Measurements from ENCODE around the gene INKA1. TPM values are rescaled to one million over a fixed set of nuclear protein-coding genes. Genes with fewer than 3 reads are reported as not detected.

Gene INKA1
- total RNA-seq, 1 donor from 2014 or later = not detected

- Histone ChIP-seq H3K27me3 (no peaks in the 10 kb centered on the region), H3K9me3 (no peaks in the 10 kb centered on the region), H3K4me3 (no peak overlapping the region), H3K36me3 (no peaks in the 10 kb centered on the region), H3K27ac (no peak overlapping the region), H3K4me1 (peaks cover 0 to 4% of the 10 kb centered on the region in 2 donors)
- intact Hi-C loops (cut with DNase I) = no loop called here
- no peak for DNase-seq (ENCODE audit: low spot score in 2 of 2)
- no peak for TF ChIP-seq CTCF (IDR thresholded peaks at IDR 0.05)
Observed at GRCh38 chr3:49842843-49843517, 39.9 kb downstream of the INKA1 start.

- H3K27ac ChIP-seq = no peak overlapping the region
- no peaks in the 10 kb centered on the region for H3K9me3 ChIP-seq
Observed at GRCh38 chr3:49844464-49845183, 41.6 kb downstream of the INKA1 start.

GRCh38 chr3:49845694-49846093, 42.6 kb downstream of the INKA1 start:
- DNase-seq (ENCODE audit: low spot score in 2 of 2) = no peak
- no peaks in the 10 kb centered on the region for H3K9me3 ChIP-seq
- no peaks in the 10 kb centered on the region for H3K36me3 ChIP-seq
- H3K27me3 ChIP-seq = no peaks in the 10 kb centered on the region
- intact Hi-C loops (cut with DNase I) = no loop called here
- H3K27ac ChIP-seq = no peak overlapping the region
- H3K4me1 ChIP-seq = no peaks in the 10 kb centered on the region
- no peak for TF ChIP-seq CTCF (IDR thresholded peaks at IDR 0.05)
- H3K4me3 ChIP-seq = no peak overlapping the region

More at GRCh38 chr3:49844464-49845183, 41.6 kb downstream of the INKA1 start:
- H3K27me3 ChIP-seq = no peaks in the 10 kb centered on the region
- intact Hi-C loops (cut with DNase I) = no loop called here
- no peak overlapping the region for H3K4me3 ChIP-seq
- no peak for DNase-seq (ENCODE audit: low spot score in 2 of 2)
- no peak for TF ChIP-seq CTCF (IDR thresholded peaks at IDR 0.05)
- H3K4me1 ChIP-seq = peaks cover 0 to under 1% of the 10 kb centered on the region in 2 donors
- no peaks in the 10 kb centered on the region for H3K36me3 ChIP-seq

Other genes starting within 250 kb of the INKA1 start
- gene BSN, start 248.8 kb upstream of the INKA1 start, total RNA-seq = 0.85 TPM
- 79.5 TPM for gene APEH, start 128.9 kb upstream of the INKA1 start, total RNA-seq
- gene MST1, start 113.8 kb upstream of the INKA1 start, total RNA-seq = 12.6 TPM
- 33.1 TPM for gene RNF123, start 113.7 kb upstream of the INKA1 start, total RNA-seq
- gene AMIGO3, start 83.6 kb upstream of the INKA1 start, total RNA-seq = 0.43 TPM
- 16.4 TPM for gene GMPPB, start 79.3 kb upstream of the INKA1 start, total RNA-seq
- gene IP6K1, start 16.7 kb upstream of the INKA1 start, total RNA-seq = 33.8 TPM
- not detected for gene CDHR4, start 3.4 kb upstream of the INKA1 start, total RNA-seq
- gene UBA7, start 10.7 kb downstream of the INKA1 start, total RNA-seq = 56.1 TPM
- not detected for gene TRAIP, start 53.3 kb downstream of the INKA1 start, total RNA-seq
- not detected for gene CAMKV, start 66.6 kb downstream of the INKA1 start, total RNA-seq
- gene MST1R, start 100.6 kb downstream of the INKA1 start, total RNA-seq = not detected
- gene MON1A, start 126.5 kb downstream of the INKA1 start, total RNA-seq = 13.0 TPM
- 84.7 TPM for gene RBM6, start 136.9 kb downstream of the INKA1 start, total RNA-seq

Measured in ascending aorta (tissue), 2 donors.